GM21526 (cell line): Measurements from ENCODE around the gene CBFB.
A peak's percentile ranks its signal among the peaks of the same experiment; 100 is the strongest.

ENCODE experiments used
- ATAC-seq: cut with Tn5 transposase; IDR thresholded peaks from one replicate; pipeline ENCODE4 v1.9.1; 2021; ENCODE audit warnings: moderate library complexity; ENCODE audit not compliant: unreplicated experiment, low FRiP score

Gene CBFB

GRCh38 chr16:67016143-67016542 is 12.8 kb upstream of the CBFB start:
- ATAC-seq = no peak

- ATAC-seq = no peak
Measured at GRCh38 chr16:67016681-67017420, 12.1 kb upstream of the CBFB start.

GRCh38 chr16:67017421-67017750 is 11.6 kb upstream of the CBFB start:
- ATAC-seq = no peak

- peak; percentile 75 for ATAC-seq
Measured at GRCh38 chr16:67017810-67018488, 11.0 kb upstream of the CBFB start.

GRCh38 chr16:67019171-67019570 is 9.8 kb upstream of the CBFB start:
- ATAC-seq = no peak

DNA sequence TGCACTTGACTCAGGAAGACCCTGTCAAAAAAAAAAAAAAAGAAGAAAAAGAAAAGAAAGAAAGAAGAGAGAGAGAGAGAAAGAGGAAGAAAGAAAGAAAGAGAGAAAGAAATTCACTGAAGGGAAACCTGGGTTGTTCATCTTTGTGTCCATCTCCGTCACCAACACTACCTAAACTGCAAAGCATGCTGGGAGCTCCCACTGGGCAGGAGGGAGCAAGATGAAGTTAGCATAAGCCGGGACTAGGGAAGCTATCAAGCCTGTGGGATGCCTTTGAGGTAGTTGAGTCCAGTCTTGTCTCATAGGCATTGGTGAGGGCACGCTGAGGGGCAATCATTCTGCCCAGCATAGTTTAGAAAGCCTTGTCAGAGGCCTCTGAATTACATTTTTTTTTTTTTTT is 7.6 kb upstream of the CBFB start:
- no peak for ATAC-seq

DNA sequence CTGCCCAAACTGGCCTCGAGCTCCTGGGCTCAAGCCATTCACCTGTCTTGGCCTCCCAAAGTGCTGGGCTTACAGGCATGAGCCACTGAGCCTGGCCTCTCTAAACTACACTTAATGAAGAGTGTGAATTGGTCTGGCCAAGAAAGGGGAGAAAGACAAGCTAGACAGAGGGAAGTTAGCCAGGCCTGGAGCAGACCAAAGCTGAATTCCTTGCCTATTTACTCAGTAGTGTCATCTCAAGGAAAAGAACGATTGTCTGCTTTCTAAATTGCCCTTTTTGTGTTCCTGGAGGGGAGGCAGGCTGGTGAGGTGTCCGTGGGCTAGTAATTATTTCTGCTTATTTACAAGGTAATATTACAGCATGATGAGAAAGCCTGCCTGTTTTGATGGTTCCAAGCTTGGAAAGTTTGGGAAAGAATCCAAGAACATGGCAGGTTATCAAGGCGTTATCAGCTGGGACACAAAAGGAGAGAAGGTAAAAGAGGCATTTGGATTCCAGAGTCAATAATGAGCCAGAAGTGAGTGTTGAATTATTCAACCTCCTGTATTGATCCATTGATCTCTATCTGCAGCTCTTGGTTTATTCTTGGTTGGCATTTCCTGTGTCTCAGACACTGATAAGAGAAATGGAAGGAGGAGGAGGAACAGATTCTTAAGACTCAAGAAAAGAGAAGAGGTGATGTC is 6.3 kb upstream of the CBFB start:
- no peak for ATAC-seq

- ATAC-seq = no peak
Measured at GRCh38 chr16:67023689-67024088, 5.3 kb upstream of the CBFB start.

DNA sequence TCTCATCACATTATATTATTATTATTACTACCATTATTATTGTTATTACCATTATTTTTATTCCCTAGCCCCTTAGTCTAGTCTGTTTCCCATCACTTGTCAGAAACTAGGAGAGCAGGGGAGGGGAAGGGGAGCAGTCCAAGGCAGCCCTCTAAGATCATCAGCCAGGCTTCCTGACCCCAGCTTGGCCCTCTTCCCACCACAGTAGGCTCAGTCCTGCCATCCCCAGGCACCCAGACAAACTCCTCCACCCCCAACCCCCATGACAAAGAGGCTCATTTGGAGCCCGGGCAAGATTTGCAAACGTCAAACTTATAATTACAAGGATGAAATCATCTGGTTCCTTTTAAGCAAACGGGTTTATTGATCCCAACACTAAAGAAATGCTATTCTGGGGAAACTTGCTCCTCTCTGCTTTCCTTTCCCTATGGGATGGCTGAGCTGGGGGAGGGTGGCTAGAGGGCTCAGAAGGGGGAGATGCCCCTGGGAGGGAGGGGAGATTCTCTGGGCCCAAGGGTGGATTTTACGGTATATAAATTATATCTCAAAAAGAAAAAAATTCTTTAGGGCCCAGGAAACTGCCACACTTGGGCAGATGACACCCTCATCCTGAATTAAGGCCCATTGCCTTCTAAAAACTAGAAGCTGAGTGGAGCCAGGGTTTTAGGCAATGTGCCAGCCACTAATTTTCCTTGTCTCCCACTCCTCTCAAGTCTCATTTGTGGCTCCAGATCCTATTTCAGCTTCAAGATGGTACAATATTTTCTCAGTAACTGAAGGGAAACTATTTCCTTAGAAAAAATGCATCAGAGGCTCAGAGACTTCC is 4.4 kb upstream of the CBFB start:
- ATAC-seq = no peak

GRCh38 chr16:67025210-67025550 is 3.8 kb upstream of the CBFB start:
- ATAC-seq = no peak

DNA sequence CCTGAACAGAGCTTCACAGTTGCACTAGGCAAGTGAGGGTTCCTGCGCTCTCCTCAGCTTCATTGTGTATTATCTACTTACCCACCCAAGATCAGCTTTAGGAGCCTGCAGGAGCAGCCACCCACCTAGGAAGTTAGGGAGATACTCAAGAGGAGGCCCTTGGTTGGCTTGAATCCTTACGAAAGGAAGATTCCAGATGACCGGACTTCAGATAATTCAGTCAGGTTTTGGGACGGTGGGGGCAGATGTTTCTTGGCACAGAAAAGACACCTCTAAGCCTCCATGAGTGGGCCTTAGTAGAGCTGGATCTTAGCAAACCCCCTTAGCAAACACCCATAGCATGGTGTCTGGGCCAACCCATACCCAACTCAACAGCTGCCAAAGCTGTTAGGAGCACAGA is 2.4 kb upstream of the CBFB start:
- no peak for ATAC-seq

- no peak for ATAC-seq
Measured at GRCh38 chr16:67027046-67027445, 1.9 kb upstream of the CBFB start.

- no peak for ATAC-seq
Measured at GRCh38 chr16:67028167-67028695, 718 bp upstream of the CBFB start.

DNA sequence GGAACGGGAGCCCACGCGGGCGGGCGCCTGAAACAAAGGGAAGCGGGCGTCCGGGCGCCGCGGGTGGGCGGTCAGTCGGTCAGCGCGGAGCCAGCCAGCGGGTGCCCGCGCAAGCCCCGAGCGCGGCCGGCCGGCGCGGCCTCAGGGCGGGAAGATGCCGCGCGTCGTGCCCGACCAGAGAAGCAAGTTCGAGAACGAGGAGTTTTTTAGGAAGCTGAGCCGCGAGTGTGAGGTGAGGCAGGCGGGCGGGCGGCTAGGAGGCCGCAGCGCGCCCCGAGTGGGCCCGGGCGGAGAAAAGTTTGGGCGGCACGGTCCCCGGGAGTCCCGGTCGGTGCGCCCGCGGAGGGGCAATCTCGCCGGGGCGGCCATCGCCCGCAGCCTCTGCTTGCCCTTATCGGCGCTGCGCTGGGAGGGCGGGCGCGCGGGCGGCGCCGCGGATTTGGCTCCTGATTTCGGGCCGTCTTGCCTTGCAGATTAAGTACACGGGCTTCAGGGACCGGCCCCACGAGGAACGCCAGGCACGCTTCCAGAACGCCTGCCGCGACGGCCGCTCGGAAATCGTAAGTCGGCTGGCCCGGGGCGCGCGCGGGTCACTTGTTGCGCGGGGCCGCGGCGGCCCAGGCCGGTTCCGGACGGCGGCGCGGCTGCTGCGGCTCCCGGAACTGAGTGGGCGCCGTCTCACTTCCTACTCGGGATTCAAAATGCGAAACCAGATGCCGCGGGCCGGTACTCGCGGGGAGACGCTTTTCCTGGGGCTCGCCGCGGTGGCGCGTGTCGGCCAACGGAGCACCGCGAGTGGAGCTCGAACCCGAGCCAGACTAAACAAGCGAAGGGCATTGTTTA is 526 bp downstream of the CBFB start:
- ATAC-seq = peak; percentile 33

DNA sequence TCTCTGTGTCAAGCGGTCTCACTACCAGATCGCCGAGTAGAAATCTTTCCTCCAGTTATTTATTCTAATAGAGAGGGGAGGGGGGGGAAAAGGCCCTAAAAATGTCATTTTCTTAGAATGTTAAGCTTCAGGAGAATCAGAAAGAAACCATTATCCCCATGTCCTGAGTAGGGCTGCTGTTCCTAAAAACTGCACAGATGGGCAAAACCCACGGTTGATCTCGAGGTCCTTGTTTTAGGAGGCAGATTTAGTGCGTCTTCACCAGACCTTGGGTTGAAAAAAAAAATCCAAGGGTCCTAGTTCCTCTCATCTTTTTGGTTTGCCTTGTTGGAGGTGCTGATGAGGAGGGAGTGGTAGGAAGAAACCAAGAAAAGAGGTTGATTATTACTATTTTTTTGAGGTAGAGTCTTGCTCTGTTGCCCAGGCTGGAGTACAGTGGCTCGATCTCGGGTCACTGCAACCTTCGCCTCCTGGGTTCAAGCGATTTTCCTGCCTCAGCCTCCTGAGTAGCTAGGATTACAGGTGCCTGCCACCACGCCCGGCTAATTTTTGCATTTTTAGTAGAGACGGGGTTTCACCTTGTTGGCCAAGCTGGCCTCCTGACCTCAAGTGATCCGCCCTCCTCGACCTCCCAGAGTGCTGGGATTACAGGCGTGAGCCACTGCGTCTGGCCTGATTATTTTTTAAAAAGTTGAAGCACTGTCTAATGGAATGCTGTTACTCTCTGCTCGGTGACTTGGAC is 1.4 kb downstream of the CBFB start:
- no peak for ATAC-seq

DNA sequence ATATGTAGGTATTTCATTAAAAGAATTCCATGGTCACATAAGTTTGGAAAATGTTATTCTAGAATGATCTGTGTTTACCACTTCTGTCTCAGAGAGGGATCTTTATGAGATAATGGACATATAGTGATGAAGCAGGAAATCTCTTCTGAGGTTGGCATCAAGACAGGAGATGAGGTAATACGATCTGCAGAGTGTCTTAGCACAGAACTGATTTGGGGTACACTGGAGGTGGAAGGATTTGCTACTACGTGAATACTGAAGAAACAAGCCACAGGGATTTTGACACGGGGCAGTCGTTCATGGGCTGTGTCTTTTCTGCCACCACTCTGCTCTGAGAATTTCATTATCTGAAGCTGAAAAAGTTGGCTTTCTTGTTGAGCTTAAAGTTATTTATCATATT is 5.5 kb downstream of the CBFB start:
- ATAC-seq = no peak

- ATAC-seq = no peak
Measured at GRCh38 chr16:67035364-67035763, 6.4 kb downstream of the CBFB start.

GRCh38 chr16:67036323-67036741 is 7.4 kb downstream of the CBFB start:
- no peak for ATAC-seq

- ATAC-seq = no peak
Measured at GRCh38 chr16:67039260-67040020, 10.5 kb downstream of the CBFB start.
